ENCODE measurements around the gene CMTM3.
A peak's percentile ranks its signal among the peaks of the same experiment; 100 is the strongest.

The CMTM3 gene

DNA sequence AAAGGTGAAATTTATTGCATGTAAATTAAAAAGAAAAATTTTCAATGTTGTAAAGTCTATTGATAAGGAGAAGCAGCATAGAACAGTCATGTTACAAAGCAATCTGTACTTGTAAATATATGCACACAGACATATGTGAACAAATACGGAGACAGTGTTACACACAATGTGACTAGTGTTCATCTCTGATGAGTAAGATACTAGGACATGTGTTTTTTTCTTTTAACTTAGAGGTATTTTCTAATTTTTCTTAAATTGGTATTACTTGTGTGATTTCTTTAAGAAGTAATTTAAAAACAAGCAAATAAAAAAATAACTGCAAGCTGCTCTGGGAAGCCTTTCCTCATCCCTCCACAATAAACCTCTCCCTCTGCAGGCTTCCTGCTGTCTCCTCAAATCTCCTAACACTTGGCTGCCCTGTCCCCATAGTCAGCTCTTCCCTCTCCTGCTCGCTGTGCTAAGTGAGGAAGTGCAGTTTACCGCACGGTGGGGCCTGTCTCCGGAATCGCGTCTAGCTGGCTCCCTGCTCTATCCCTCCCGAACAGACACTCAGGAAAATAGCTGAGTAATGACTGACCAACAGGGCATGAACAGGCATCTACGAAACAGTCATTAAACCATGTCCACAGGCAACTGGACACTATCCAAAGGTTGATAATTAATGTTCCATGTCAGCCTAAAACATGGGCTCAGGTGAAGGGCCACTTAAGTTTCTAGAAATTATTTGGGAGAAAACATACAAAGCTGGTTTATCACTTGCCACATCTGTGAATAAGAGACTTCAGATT is 56.1 kb downstream of the CMTM3 start (continued):
- TF ChIP-seq, protein P1, sequence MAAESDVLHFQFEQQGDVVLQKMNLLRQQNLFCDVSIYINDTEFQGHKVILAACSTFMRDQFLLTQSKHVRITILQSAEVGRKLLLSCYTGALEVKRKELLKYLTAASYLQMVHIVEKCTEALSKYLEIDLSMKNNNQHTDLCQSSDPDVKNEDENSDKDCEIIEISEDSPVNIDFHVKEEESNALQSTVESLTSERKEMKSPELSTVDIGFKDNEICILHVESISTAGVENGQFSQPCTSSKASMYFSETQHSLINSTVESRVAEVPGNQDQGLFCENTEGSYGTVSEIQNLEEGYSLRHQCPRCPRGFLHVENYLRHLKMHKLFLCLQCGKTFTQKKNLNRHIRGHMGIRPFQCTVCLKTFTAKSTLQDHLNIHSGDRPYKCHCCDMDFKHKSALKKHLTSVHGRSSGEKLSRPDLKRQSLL (tag by site-specific recombination; IDR thresholded peaks at IDR 0.05): 0 out of 2 replicates have a peak, but pooled peaks have one; percentile 57
- no peak for TF ChIP-seq ZNF112 (tag by site-specific recombination; IDR thresholded peaks at IDR 0.05)
- no peak for TF ChIP-seq ZNF324 (tag by site-specific recombination; IDR thresholded peaks at IDR 0.05)
- TF ChIP-seq ZBTB17 (tag by site-specific recombination; IDR thresholded peaks at IDR 0.05): peak; percentile 69
- TF ChIP-seq KLF9 (tag by site-specific recombination; IDR thresholded peaks at IDR 0.05; ENCODE audit: low read depth): no peak
- no peak for TF ChIP-seq ZNF521 (tag by site-specific recombination; IDR thresholded peaks at IDR 0.05)
- TF ChIP-seq ZNF585B (tag by site-specific recombination; IDR thresholded peaks at IDR 0.05): no peak
- peak; percentile 65 for TF ChIP-seq ZNF366 (tag by site-specific recombination; conservative IDR thresholded peaks at IDR 0.05)
- TF ChIP-seq, protein P2, sequence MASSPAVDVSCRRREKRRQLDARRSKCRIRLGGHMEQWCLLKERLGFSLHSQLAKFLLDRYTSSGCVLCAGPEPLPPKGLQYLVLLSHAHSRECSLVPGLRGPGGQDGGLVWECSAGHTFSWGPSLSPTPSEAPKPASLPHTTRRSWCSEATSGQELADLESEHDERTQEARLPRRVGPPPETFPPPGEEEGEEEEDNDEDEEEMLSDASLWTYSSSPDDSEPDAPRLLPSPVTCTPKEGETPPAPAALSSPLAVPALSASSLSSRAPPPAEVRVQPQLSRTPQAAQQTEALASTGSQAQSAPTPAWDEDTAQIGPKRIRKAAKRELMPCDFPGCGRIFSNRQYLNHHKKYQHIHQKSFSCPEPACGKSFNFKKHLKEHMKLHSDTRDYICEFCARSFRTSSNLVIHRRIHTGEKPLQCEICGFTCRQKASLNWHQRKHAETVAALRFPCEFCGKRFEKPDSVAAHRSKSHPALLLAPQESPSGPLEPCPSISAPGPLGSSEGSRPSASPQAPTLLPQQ (tag by site-specific recombination; IDR thresholded peaks at IDR 0.05): peak; percentile 82; the same call in 1 of the 2 replicates
- peak; percentile 78; the same call in 1 of the 2 replicates for TF ChIP-seq TRIM28 (IDR thresholded peaks at IDR 0.05; ENCODE audit: borderline replicate concordance, low read length)
- TF ChIP-seq ZNF558 (tag by site-specific recombination; IDR thresholded peaks at IDR 0.05): no peak
- TF ChIP-seq ZNF560 (tag by site-specific recombination; IDR thresholded peaks at IDR 0.05; ENCODE audit: borderline replicate concordance): no peak
- TF ChIP-seq, protein P3, sequence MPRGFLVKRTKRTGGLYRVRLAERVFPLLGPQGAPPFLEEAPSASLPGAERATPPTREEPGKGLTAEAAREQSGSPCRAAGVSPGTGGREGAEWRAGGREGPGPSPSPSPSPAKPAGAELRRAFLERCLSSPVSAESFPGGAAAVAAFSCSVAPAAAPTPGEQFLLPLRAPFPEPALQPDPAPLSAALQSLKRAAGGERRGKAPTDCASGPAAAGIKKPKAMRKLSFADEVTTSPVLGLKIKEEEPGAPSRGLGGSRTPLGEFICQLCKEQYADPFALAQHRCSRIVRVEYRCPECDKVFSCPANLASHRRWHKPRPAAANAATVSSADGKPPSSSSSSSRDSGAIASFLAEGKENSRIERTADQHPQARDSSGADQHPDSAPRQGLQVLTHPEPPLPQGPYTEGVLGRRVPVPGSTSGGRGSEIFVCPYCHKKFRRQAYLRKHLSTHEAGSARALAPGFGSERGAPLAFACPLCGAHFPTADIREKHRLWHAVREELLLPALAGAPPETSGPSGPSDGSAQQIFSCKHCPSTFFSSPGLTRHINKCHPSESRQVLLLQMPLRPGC (tag by site-specific recombination; IDR thresholded peaks at IDR 0.05): no peak
- TF ChIP-seq, protein P4, sequence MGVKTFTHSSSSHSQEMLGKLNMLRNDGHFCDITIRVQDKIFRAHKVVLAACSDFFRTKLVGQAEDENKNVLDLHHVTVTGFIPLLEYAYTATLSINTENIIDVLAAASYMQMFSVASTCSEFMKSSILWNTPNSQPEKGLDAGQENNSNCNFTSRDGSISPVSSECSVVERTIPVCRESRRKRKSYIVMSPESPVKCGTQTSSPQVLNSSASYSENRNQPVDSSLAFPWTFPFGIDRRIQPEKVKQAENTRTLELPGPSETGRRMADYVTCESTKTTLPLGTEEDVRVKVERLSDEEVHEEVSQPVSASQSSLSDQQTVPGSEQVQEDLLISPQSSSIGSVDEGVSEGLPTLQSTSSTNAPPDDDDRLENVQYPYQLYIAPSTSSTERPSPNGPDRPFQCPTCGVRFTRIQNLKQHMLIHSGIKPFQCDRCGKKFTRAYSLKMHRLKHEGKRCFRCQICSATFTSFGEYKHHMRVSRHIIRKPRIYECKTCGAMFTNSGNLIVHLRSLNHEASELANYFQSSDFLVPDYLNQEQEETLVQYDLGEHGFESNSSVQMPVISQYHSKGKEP (tag by site-specific recombination; IDR thresholded peaks at IDR 0.05): peak; percentile 5; the same call in 1 of the 2 replicates
- no peak for TF ChIP-seq ZBTB20 (tag by site-specific recombination; IDR thresholded peaks at IDR 0.05)
- TF ChIP-seq HOXC10 (CRISPR knock-in tag; IDR thresholded peaks at IDR 0.05): no peak
- TF ChIP-seq ZNF610 (tag by site-specific recombination; IDR thresholded peaks at IDR 0.05; ENCODE audit: borderline replicate concordance): no peak
- peak; percentile 35 for TF ChIP-seq ZNF664 (tag by site-specific recombination; IDR thresholded peaks at IDR 0.05)
- TF ChIP-seq ZIC2 (tag by site-specific recombination; IDR thresholded peaks at IDR 0.05): peak; percentile 45; the same call in 1 of the 2 replicates
- no peak for TF ChIP-seq ZNF768 (tag by site-specific recombination; IDR thresholded peaks at IDR 0.05)

DNA sequence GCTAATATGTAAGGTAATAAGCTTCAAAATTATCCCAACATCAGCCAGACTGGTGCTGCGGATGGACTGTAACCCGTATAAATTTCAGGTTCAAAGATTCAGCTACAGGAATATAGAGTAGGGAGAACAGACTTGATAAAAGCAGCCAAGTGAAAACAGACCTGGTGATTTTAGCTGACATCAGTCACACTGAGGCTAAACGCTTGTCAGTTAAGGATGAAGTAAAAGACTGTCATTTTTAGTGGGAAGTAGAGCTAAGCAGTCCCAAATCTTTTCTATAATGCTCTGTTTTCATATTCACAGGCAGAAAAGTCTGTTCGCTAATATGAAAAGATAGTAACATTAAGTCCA is 56.7 kb downstream of the CMTM3 start:
- no peaks in the 10 kb centered on the region for H3K9me3 ChIP-seq (ENCODE audit: control insufficient read depth, insufficient read depth, low read depth, low read length)
- ChIA-PET CTCF (interaction anchor here (0.6 to 5.9 kb wide), 15 partner anchors 10 to 345 kb away, joined by 3 to 86 read pairs (median 4); partner anchors contain the start of genes CMTM4 and DYNC1LI2), POLR2A (interaction anchor here (1.4 to 1.5 kb wide), 2 partner anchors 10 to 34 kb away, joined by 9 to 10 read pairs; no protein-coding TSS in a partner anchor)
- no peaks in the 10 kb centered on the region; a peak in 1 of 3 replicates for H3K36me3 ChIP-seq (ENCODE audit: control insufficient read depth in 2 of 2, insufficient read depth in 1 of 2, low read length in 2 of 2)
- no peak overlapping the region for H3K4me3 ChIP-seq (ENCODE audit: low read depth, low read length)
- H3K4me1 ChIP-seq (ENCODE audit: control insufficient read depth, insufficient read depth, low read length): peaks cover 18% of the 10 kb centered on the region
- TF ChIP-seq, protein P5, sequence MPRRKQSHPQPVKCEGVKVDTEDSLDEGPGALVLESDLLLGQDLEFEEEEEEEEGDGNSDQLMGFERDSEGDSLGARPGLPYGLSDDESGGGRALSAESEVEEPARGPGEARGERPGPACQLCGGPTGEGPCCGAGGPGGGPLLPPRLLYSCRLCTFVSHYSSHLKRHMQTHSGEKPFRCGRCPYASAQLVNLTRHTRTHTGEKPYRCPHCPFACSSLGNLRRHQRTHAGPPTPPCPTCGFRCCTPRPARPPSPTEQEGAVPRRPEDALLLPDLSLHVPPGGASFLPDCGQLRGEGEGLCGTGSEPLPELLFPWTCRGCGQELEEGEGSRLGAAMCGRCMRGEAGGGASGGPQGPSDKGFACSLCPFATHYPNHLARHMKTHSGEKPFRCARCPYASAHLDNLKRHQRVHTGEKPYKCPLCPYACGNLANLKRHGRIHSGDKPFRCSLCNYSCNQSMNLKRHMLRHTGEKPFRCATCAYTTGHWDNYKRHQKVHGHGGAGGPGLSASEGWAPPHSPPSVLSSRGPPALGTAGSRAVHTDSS (tag by site-specific recombination; IDR thresholded peaks at IDR 0.05): peak; percentile 41; the same call in 1 of the 2 replicates
- TF ChIP-seq ZNF24 (tag by site-specific recombination; IDR thresholded peaks at IDR 0.05) (no peak), FEZF1 (tag by site-specific recombination; IDR thresholded peaks at IDR 0.05) (0 out of 2 replicates have a peak, but pooled peaks have one; percentile 2)
- no peak overlapping the region for H3K27ac ChIP-seq (ENCODE audit: extremely low read depth, low read depth, low read length)

Data from HEK293 (cell line).